Tibial artery (tissue), 4 donors: ENCODE results near the gene LCN12.

Experiments used
- DNase-seq, 2 donors: peaks; one replicate each; pipeline ENCODE4 v3.0.0-alpha.2; 2019
- H3K27ac ChIP-seq, 2 donors: fragments of 200-600 bp; sonication (generic) in 1 of 2; 1 replicate in 1 of 2; 2 replicates in 1 of 2; pipeline ENCODE4 v1.5.1; 2018 to 2019; ENCODE audit warnings: mild to moderate bottlenecking in 1 of 2
- H3K27me3 ChIP-seq, 2 donors: fragments of 200-600 bp; sonication (generic) in 1 of 2; one replicate each; pipeline versions ENCODE4 v1.5.1 to v1.6.0; 2016 to 2019
- H3K36me3 ChIP-seq, 3 donors: fragments of 200-600 bp; sonication (generic) in 2 of 3; one replicate each; pipeline ENCODE4 v1.5.1; 2016 to 2019; ENCODE audit warnings: mild to moderate bottlenecking in 2 of 3
- H3K4me1 ChIP-seq, 4 donors: fragments of 200-600 bp; sonication (generic) in 2 of 4; 1 replicate in 3 of 4; 2 replicates in 1 of 4; pipeline ENCODE4 v1.5.1; 2016 to 2019
- H3K4me3 ChIP-seq, 2 donors: fragments of 200-600 bp; sonication (generic) in 1 of 2; 1 replicate in 1 of 2; 2 replicates in 1 of 2; pipeline ENCODE4 v1.5.1; 2018 to 2019; ENCODE audit warnings: mild to moderate bottlenecking in 2 of 2
- H3K9me3 ChIP-seq, 3 donors: fragments of 200-600 bp; sonication (generic) in 1 of 3; one replicate each; pipeline ENCODE4 v1.5.1; 2016 to 2019
- CTCF ChIP-seq, 2 experiments: fragments of 200-600 bp in 1 of 2; fragments of 450-650 bp in 1 of 2; IDR thresholded peaks; one replicate each; pipeline ENCODE4 v1.5.1; 2017 to 2019; ENCODE audit warnings: antibody characterized with exemption in 2 of 2, mild to moderate bottlenecking in 1 of 2, moderate library complexity in 1 of 2
- intact Hi-C: fragments of 100-400 bp; cut with DNase I; formaldehyde crosslinking; loops from one replicate; pipeline ENCODE4 v1.15.0; 2023; ENCODE audit warnings: low total_unique reads

Gene LCN12

DNA sequence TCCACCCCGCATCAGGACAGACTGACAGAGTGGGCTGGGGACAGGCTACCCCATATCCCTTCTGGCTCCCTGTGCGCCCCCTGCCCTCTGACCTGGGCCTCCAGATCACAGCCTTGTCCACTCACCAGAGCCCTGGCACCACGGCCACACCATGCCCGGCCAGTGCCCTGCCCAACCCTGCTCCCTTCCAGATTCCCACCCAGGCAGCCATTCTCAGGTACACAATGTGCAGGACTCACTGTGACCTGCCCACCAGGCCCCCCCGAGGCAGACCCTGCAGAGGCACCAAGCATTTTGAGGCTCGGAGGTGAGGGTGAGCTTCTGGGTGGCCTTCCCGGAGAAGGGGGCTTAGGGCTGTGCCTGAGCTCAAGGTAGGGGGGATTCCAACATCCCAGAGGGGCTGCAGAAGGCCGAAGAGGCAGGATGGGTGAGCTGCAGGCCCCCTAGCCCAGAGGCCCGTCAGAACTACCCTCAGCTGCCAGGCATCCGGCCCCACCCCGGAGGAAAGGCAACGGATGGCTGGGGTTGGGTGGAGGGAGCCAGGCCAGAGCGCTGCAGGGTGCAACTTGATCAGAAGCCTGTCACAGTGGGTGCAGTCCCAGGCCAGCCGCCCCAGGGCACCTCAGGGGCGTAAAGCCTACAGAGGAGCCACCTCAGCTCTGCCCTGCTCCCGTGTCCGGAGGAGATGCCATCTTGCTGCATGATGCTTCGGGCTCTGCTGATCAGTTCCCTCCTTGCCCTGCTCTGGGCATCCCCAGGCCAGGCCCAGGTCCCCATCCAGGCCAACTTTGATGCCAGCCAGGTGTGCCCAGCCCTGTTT is 30.4 kb downstream of the LCN12 start, which contains the start of gene LCNL1:
Gene LCNL1, plus strand, starts transcription at position 762 of the 820 bp plus-strand sequence. CDS start 594 bp downstream, outside the sequence.
- no peak for TF ChIP-seq CTCF (IDR thresholded peaks at IDR 0.05)
- intact Hi-C loops: no loop called here
- Histone ChIP-seq H3K9me3 (no peaks in the 10 kb centered on the region), H3K4me3 (no peak within 1 kb of the TSS), H3K4me1 (peaks cover 0 to 21% (median 14%) of the 10 kb centered on the region in 4 donors), H3K27ac (no peak within 1 kb of the TSS), H3K36me3 (no peaks in the 10 kb centered on the region), H3K27me3 (peaks cover 0 to 81% of the 10 kb centered on the region in 2 donors)
- DNase-seq: no peak

DNA sequence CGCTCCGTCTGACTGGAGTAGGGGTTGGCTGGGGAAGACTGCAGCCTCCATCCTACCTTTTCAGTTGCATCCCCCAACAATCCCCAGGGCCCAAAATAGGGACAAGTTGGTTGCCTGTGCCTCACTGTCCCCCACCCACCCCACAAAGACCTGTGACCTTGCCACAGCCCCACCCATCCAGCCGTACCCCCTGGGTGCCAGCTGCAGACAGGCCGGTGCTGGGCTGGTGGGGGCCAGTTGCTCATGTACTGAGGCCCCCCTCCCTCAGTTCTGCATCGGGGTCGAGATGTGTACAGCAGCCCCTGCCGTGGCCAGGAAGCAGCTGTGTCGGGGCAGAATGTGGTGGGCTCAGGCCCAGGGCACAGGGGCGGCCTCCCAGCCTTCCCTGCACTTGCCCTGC is 31.1 kb downstream of the LCN12 start:
- H3K4me3 ChIP-seq: no peak overlapping the region
- no peak for DNase-seq
- H3K36me3 ChIP-seq: no peaks in the 10 kb centered on the region
- no peaks in the 10 kb centered on the region for H3K9me3 ChIP-seq
- H3K27ac ChIP-seq: no peak overlapping the region
- no peak for TF ChIP-seq CTCF (IDR thresholded peaks at IDR 0.05)
- H3K4me1 ChIP-seq: peaks cover 0 to 14% (median 7%) of the 10 kb centered on the region in 4 donors
- intact Hi-C loops: no loop called here
- H3K27me3 ChIP-seq: peaks cover 0 to 75% of the 10 kb centered on the region in 2 donors

- DNase-seq: no peak
- intact Hi-C loops: no loop called here
- no peaks in the 10 kb centered on the region for H3K9me3 ChIP-seq
- peaks cover 0 to 74% of the 10 kb centered on the region in 2 donors for H3K27me3 ChIP-seq
- H3K4me3 ChIP-seq: no peak overlapping the region
- H3K27ac ChIP-seq: no peak overlapping the region
- peaks cover 0 to 9% (median 3%) of the 10 kb centered on the region in 4 donors for H3K4me1 ChIP-seq
- H3K36me3 ChIP-seq: no peaks in the 10 kb centered on the region
- no peak for TF ChIP-seq CTCF (IDR thresholded peaks at IDR 0.05)
Measured at GRCh38 chr9:136983656-136984314, 31.7 kb downstream of the LCN12 start.

DNA sequence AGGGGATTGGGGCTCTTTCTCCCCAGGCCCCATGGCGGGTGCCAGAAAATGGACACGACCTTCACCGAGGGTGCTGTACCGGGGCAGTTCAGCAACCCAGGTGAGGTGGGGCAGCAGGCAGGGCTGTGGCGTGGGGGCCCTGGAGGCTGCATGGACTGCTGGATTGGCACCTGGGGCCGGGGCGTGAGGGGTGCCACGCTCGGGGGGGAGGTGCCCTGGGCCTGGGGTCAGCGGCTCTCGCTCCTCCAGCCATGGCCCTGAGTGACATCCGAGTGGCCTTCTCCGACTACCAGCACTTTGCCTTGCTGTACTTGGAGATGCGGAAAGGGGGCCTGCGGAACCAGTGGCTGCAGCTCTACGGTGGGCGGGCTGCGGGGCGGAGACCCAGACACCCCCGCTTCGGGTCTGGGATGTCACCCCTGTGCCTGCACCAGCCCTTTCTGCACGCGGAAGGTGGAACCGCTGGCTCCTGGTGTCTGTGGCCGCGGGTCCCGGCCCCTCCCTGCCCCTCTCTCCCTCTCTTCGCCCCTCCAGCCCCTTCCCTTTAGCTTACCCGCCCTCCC is 32.5 kb downstream of the LCN12 start:
- intact Hi-C loops: loop anchor here (5.0 kb wide), 1 partner anchor 32 kb away; the partner anchor contains the start of gene LCN12
- no peak for DNase-seq
- Histone ChIP-seq H3K9me3 (no peaks in the 10 kb centered on the region), H3K27me3 (peaks cover 0 to 69% of the 10 kb centered on the region in 2 donors), H3K4me1 (peaks cover 0 to 8% (median 2%) of the 10 kb centered on the region in 4 donors), H3K4me3 (no peak overlapping the region), H3K36me3 (no peaks in the 10 kb centered on the region), H3K27ac (no peak overlapping the region)
- no peak for TF ChIP-seq CTCF (IDR thresholded peaks at IDR 0.05)

- Histone ChIP-seq H3K9me3 (no peaks in the 10 kb centered on the region), H3K27ac (no peak overlapping the region), H3K36me3 (no peaks in the 10 kb centered on the region), H3K27me3 (peaks cover 0 to 63% of the 10 kb centered on the region in 2 donors), H3K4me1 (peaks cover 0 to 8% (median 2%) of the 10 kb centered on the region in 4 donors), H3K4me3 (no peak overlapping the region)
- no peak for TF ChIP-seq CTCF (IDR thresholded peaks at IDR 0.05)
- DNase-seq: no peak
- intact Hi-C loops: loop anchor here (5.0 kb wide), 1 partner anchor 33 kb away; the partner anchor contains the start of gene LCN12
Measured at GRCh38 chr9:136985027-136985602, 33.0 kb downstream of the LCN12 start.
